Stimulated activated memory B cell treated with anti-CD40 and anti-IgM and Interleukin-4, amounts not matched to agents 10 μg/mL and 1 μg/mL and 100 μg/mL, for 72 hours (primary cell): Measurements from ENCODE around the gene TYMS.
A peak's percentile ranks its signal among the peaks of the same experiment; 100 is the strongest.
"Not testable (repeated sequence)": the region's sequence is repeated elsewhere in the genome, so short reads cannot be mapped to it uniquely, and the experiment has no call there.

Experiments used
- ATAC-seq: fragments of 150-1000 bp; cut with Tn5 transposase; 2 replicates; pipeline ENCODE4 v1.10.0; 2021
- H3K27ac Mint-ChIP-seq: one replicate; pipeline ENCODE4 v1.8.0; 2022; ENCODE audit warnings: mild to moderate bottlenecking, mixed read lengths
- H3K27me3 Mint-ChIP-seq: one replicate; pipeline ENCODE4 v1.8.0; 2022; ENCODE audit warnings: mixed read lengths
- H3K36me3 Mint-ChIP-seq: one replicate; pipeline ENCODE4 v1.8.0; 2022; ENCODE audit warnings: mixed read lengths
- H3K4me1 Mint-ChIP-seq: one replicate; pipeline ENCODE4 v1.8.0; 2022; ENCODE audit warnings: mixed read lengths
- H3K4me3 Mint-ChIP-seq: one replicate; pipeline ENCODE4 v1.8.0; 2022; ENCODE audit warnings: mild to moderate bottlenecking, moderate library complexity, mixed read lengths
- H3K9me3 Mint-ChIP-seq: one replicate; pipeline ENCODE4 v1.8.0; 2022; ENCODE audit warnings: mixed read lengths

TYMS gene

DNA sequence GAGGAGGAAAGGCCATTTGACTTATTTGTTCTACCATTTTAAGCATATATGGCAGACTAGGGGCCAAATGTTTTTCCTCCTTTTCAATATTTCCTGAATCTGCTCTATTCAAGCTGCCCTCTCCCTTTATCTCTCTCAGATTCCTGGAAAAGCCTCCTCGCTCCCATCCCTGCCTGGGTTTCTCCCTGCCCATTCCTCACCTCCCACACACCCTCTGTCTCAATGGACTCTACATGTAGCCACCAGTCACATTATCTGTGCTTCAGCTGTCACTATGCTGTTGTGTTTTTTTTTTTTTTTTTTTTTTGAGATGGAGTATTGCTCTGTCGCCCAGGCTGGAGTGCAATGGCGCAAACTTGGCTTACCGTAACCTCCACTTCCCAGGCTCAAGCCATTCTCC, 22.9 kb downstream of the TYMS start:
- Mint-ChIP-seq H3K27me3 (no peaks in the 10 kb centered on the region), H3K27ac (no peak overlapping the region), H3K36me3 (peaks cover 33% of the 10 kb centered on the region), H3K9me3 (no peaks in the 10 kb centered on the region), H3K4me3 (no peak overlapping the region), H3K4me1 (no peaks in the 10 kb centered on the region)
- ATAC-seq, result no peak

DNA sequence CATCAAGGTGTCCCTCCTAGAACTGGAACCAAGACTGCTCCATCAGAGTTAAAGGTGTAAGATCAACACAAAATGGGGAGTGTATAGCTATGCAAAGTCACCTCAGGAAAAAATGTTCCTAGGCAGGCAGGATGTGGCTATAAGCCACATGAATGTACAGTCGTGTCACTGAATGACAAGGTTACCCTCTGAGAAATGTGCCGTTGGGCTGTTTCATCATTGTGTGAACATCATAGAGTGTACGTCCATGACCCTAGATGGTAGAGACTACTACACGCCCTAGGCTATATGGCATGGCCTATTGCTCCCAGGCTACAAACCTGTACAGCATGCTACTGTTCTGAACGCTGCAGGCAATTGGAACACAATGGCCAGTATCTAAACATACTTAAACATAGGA, 24.5 kb downstream of the TYMS start:
- Mint-ChIP-seq H3K36me3 (peaks cover 19% of the 10 kb centered on the region), H3K4me3 (no peak overlapping the region), H3K27ac (no peak overlapping the region), H3K4me1 (no peaks in the 10 kb centered on the region), H3K9me3 (no peaks in the 10 kb centered on the region), H3K27me3 (no peaks in the 10 kb centered on the region)
- ATAC-seq, result no peak

DNA sequence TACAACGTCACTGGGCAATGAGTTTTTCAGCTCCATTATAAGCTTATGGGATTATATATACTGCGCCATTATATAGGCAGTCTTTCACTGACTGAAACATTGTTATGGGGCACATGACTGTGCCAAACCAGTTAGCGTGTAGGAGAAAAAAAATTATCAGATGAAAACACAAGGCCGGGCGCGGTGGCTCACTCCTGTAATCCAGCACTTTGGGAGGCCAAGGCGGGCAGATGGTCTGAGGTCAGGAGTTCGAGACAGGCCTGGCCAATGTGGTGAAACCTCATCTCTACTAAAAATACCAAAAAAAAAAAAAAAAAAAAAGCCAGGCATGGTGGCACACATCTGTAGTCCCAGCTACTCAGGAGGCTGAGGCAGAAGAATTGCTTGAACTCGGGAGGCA, 25.0 kb downstream of the TYMS start:
- ATAC-seq, H3K27ac Mint-ChIP-seq, H3K9me3 Mint-ChIP-seq, H3K4me1 Mint-ChIP-seq, H3K4me3 Mint-ChIP-seq, H3K27me3 Mint-ChIP-seq: not testable (repeated sequence)
- H3K36me3 Mint-ChIP-seq, result peaks cover 19% of the 10 kb centered on the region

DNA sequence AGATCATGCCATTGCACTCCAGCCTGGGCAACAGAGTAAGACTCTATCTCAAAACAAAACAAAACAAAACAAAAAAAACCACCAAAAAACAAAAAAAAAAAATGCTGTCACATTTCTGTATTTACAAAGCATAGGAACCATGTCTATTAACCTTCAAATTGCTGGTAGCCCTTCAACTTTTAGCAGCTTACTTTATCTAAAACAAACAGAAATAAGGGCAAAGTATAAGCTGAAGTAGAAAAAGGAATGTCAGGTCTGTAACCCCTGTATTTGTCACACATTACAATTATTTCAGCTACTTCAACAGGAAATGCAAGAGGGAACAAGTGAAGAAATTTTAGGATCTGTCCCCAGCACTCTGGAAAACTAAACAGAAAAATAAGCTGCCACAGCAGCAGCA, 25.4 kb downstream of the TYMS start:
- Mint-ChIP-seq H3K36me3 (peaks cover 19% of the 10 kb centered on the region), H3K9me3 (no peaks in the 10 kb centered on the region), H3K27me3 (no peaks in the 10 kb centered on the region), H3K4me3 (no peak overlapping the region), H3K27ac (no peak overlapping the region), H3K4me1 (no peaks in the 10 kb centered on the region)
- ATAC-seq, result no peak

DNA sequence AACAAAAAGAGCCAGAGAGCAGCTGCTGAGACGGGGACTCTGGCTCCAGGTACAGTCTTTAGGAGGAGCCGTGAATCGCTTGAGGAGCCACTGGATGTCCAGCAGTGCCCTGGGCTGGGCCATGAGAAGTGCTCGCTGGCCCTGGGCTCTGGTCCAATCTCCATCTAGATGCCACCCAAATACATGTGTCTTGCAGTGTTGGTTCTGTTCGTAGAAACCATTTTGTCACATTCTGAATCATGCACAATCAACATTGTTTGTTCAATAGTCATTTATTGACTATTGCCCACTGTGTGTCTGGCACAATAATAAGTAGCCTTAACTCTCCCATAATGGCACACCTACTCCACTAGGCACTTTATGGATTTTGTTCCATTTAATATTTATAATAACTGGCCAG, 26.1 kb downstream of the TYMS start:
- H3K9me3 Mint-ChIP-seq, result no peaks in the 10 kb centered on the region
- H3K4me1 Mint-ChIP-seq, result no peaks in the 10 kb centered on the region
- ATAC-seq, result no peak
- H3K4me3 Mint-ChIP-seq, result no peak overlapping the region
- H3K27ac Mint-ChIP-seq, result no peak overlapping the region
- H3K27me3 Mint-ChIP-seq, result no peaks in the 10 kb centered on the region
- H3K36me3 Mint-ChIP-seq, result peaks cover 19% of the 10 kb centered on the region

DNA sequence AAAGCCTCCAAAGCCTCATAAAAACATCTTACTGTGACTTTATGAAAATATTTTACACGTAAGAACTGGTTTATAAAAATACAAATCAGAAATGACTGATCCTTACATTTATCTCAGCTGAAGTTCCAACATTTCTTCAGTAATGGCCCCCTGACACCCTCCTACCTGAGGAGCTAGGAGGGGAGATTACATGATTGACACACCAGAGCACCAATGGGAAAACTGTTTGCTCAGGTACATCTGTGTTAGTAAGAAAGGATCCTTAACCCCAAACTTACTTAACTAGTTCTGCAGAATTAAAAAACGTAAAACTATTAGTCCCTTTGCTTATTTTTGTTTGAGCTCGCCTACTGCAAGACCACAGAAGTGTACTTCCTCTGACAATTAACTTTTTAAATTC, 28.0 kb downstream of the TYMS start:
- ATAC-seq, result no peak
- peaks cover 14% of the 10 kb centered on the region for H3K36me3 Mint-ChIP-seq
- no peaks in the 10 kb centered on the region for H3K27me3 Mint-ChIP-seq
- H3K4me1 Mint-ChIP-seq, result no peaks in the 10 kb centered on the region
- H3K9me3 Mint-ChIP-seq, result no peaks in the 10 kb centered on the region
- no peak overlapping the region for H3K4me3 Mint-ChIP-seq
- no peak overlapping the region for H3K27ac Mint-ChIP-seq

DNA sequence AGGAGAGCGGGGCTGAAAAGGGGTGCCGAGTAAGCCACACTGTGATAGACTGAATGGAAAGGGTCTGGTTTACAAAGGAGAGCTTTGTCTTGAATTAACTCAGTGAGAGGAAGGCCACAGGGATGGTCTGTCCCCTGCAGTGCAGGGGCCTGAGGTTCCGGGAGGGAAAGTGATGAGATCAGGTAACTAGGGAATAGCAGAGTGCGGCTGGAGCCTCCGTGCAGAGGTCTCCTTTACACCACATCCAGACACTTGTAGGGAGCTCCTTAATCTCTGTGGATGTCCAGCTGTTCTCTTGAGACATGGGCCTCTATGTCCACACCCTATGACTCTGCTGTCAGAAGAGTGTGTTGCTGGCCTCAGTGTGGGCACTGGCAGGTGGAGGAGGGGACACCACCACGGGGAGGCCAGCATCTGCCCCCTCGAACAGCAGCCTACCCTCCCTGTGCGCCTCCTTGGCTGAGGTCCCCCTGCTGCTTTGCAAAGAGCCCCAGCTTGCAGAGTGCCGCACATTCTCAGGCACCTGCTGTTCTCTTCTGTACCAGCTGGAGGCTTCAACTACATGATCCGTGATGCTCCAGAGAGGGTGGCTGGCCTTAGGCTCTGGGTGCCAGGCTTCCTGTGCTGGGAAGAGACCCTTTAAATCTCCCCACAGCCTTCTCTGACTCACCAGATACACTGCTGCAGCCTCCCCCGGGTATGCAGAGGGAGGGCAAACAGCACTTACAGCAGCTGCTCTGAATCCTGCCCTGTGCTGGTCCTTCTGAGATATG, 29.1 kb downstream of the TYMS start:
- no peaks in the 10 kb centered on the region for H3K27me3 Mint-ChIP-seq
- peaks cover 7% of the 10 kb centered on the region for H3K36me3 Mint-ChIP-seq

DNA sequence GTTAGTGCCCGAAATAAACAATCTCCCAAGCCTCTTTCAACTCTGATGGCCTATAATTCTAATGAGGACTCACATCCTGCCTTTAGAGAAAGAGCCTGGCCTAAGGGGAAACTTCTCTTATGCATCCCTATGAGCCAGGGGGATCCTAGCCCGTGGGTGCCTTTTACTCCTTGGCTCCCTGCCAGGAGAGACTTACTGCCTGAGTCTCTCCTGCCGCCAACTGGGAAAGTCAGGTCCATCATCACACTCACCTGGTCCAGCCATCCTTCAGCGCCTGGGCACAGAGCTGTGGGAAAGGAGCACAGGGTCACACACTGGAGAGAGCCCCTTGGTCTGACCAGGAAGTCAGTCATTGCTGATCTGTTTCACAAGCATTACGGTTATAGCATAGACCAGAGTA, 30.9 kb downstream of the TYMS start:
- Mint-ChIP-seq H3K4me3 (no peak overlapping the region), H3K9me3 (no peaks in the 10 kb centered on the region), H3K27me3 (no peaks in the 10 kb centered on the region), H3K27ac (no peak overlapping the region), H3K36me3 (no peaks in the 10 kb centered on the region), H3K4me1 (no peaks in the 10 kb centered on the region)
- peak; percentile 10 for ATAC-seq

More for the DNA sequence above, 29.1 kb downstream of the TYMS start:
- ATAC-seq, result no peak
- Mint-ChIP-seq H3K9me3 (no peaks in the 10 kb centered on the region), H3K4me3 (no peak overlapping the region), H3K27ac (no peak overlapping the region), H3K4me1 (no peaks in the 10 kb centered on the region)

DNA sequence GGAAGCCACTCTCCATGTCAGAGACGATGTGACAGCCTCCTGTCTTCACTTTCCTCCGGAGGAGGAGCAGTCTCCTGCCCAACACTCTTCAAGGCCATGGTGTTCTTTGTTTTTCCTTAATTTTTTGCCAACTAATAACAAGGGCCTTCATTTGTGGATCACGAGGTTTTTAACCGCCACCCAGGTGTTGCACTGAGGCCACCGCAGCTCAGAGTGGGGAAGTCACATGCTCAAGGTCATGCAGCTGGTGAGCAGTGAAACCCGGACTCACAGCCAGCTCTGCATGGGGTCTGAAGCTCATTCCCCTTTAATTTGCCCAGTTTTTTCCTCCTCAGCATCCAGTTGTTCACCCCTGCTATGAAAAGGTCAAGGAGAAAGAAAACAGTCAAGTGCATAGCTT, 35.4 kb downstream of the TYMS start:
- no peak overlapping the region for H3K4me3 Mint-ChIP-seq
- no peaks in the 10 kb centered on the region for H3K4me1 Mint-ChIP-seq
- no peak for ATAC-seq
- no peak overlapping the region for H3K27ac Mint-ChIP-seq
- no peaks in the 10 kb centered on the region for H3K27me3 Mint-ChIP-seq
- H3K9me3 Mint-ChIP-seq, result no peaks in the 10 kb centered on the region
- H3K36me3 Mint-ChIP-seq, result no peaks in the 10 kb centered on the region

DNA sequence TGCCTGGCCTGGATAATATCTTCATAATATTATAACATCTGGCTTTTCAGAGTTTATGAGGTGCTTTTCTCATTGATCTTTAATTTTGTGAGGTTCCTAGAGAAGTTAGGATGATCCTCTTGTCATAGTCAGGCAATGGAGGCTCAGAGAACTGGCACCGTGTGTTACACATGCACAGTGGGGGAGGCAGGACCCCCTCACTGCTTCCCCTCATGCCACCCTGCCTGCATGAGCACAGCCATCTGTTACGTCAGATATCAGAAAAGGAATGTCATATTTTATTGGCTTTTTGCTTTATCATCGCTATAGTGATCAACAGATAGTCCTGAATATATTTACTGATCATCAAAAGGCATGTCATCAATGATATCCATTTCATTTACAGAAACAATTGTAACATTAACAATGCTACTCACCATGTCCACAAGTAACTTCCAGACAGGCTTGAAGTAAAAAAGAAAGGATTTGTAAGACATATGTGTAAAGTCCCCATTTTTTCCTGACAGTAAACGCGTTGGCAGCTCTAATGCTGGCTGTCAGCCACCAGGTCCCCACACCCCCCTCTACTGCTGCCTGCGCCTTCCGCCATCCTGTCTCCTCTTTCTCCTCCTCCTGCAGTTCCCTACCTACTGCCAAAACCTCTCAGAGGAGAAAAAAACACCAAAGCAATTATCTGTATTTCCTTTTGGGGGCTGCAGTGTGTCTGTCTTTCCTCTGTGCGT, 36.2 kb downstream of the TYMS start:
- Mint-ChIP-seq H3K36me3 (no peaks in the 10 kb centered on the region), H3K4me1 (no peaks in the 10 kb centered on the region), H3K27ac (no peak overlapping the region), H3K27me3 (no peaks in the 10 kb centered on the region), H3K9me3 (no peaks in the 10 kb centered on the region), H3K4me3 (no peak overlapping the region)
- no peak for ATAC-seq

DNA sequence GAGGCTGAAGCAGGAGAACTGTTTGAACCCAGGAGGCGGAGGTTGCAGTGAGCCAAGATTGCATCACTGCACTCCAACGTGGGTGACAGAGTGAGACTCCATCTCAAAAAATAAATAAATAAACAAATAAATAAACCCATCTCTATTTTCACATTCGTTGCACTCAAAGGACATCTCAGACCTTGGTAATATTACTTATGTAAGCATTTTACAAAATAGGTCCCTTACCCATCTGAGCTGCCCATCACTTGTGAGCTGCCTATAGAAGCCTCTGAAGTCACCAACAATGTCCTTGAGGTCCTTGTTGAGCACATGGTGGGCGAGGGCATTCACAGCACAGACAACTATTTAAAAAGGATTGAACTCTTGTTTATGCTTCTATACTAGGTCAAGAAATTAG, 39.6 kb downstream of the TYMS start:
- Mint-ChIP-seq H3K36me3 (no peaks in the 10 kb centered on the region), H3K4me3 (no peak overlapping the region), H3K4me1 (no peaks in the 10 kb centered on the region), H3K27ac (no peak overlapping the region), H3K27me3 (no peaks in the 10 kb centered on the region), H3K9me3 (no peaks in the 10 kb centered on the region)
- no peak for ATAC-seq

DNA sequence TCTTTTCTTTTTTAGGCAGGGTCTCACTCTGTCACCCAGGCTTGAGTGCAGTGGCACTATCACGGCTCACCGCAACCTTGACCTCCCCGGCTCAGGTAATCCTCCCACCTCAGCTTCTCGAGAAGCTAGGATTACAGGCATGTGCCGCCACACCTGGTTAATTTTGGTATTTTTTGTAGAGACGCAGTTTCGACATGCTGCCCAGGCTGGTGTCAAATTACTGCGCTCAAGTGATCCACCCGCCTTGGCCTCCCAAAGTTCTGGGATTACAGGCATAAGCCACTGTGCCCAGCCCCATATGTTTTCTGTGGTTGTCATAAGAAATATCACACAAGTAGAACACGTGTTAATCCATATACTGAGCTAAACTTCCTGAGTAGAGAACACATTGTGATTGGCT, 40.3 kb downstream of the TYMS start:
- H3K9me3 Mint-ChIP-seq, result no peaks in the 10 kb centered on the region
- no peaks in the 10 kb centered on the region for H3K4me1 Mint-ChIP-seq
- no peaks in the 10 kb centered on the region for H3K27me3 Mint-ChIP-seq
- H3K27ac Mint-ChIP-seq, result no peak overlapping the region
- no peak for ATAC-seq
- no peaks in the 10 kb centered on the region for H3K36me3 Mint-ChIP-seq
- no peak overlapping the region for H3K4me3 Mint-ChIP-seq

DNA sequence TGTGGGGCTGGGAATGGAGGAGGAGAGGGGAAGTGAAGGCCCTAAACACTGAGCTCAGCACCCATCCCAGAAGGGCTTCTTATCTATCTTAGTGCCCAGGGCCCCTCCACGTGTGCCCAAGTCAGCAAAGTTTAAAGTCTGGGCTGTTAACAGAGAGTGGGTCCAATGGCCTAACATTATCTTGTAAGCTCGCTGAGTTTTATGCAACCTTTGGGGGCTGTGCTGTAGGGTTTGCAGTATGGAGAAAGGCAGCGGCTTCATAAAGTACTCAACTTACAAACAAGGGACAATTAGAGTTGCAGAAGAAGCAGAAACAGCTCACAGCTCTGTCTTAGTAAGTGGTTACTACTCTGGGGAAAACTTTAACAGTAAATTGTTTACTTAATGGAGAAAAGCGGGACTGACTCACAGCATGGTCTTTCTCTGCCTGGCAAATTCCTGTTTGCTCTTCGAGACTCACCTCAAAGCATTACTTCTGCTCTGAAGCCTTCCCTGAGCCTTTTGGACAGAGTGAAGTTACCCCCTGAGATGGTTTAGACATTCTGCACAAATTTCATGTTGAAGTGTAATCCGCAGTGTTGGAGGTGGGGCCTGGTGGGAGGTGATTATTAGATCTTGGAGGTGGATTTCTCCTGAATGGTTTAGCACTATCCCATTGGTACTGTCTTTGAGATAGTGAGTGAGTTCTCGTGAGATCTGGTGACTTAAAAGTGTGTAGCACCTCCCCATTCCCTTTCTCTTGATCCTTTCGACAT, 45.9 kb downstream of the TYMS start:
- ATAC-seq, result no peak
- H3K36me3 Mint-ChIP-seq, result peaks cover 17% of the 10 kb centered on the region

DNA sequence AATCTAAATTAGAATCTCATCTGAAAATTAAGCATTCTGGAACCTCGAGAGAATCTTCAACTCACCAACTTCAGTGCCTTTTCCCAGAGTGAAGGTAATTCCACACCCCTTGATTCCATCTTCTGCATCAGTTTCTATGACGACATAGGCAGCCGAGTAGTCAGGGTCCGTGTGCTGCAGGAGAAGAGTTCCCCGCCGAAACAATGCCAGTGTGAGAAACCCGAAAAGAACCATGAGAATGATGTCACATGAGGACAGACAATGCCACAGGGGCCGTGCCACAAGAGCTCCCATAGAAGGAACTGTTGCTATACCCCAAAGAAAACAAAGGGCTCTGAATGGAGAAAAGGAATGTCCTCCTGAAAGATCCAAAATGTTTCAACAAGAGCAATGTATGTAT, 49.0 kb downstream of the TYMS start:
- H3K9me3 Mint-ChIP-seq, result no peaks in the 10 kb centered on the region
- H3K27ac Mint-ChIP-seq, result no peak overlapping the region
- H3K36me3 Mint-ChIP-seq, result peaks cover 23% of the 10 kb centered on the region
- no peaks in the 10 kb centered on the region for H3K27me3 Mint-ChIP-seq
- no peak overlapping the region for H3K4me3 Mint-ChIP-seq
- ATAC-seq, result no peak
- peaks cover 5% of the 10 kb centered on the region for H3K4me1 Mint-ChIP-seq

More for the DNA sequence above, 45.9 kb downstream of the TYMS start:
- Mint-ChIP-seq H3K4me1 (no peaks in the 10 kb centered on the region), H3K27ac (no peak overlapping the region), H3K4me3 (no peak overlapping the region), H3K27me3 (no peaks in the 10 kb centered on the region), H3K9me3 (no peaks in the 10 kb centered on the region)

DNA sequence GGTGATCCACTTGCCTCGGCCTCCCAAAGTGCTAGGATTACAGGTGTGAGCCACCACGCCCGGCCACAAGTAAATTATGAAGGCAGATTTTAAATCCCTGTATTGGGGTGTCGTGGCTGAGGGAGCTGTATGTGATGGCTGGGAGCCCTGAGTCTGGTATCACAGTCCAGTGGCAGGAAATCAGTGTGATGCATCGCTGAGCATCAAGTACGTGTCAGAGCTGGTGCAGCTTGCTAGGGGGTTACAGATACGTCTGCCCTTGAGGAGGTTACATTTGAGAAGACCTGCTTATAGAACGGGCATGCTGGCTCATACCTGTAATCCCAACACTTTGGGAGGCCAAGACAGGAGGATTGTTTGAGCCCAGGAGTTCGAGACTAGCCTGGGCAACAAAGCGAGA, 50.6 kb downstream of the TYMS start:
- no peak for ATAC-seq
- Mint-ChIP-seq H3K4me1 (peaks cover 11% of the 10 kb centered on the region), H3K4me3 (no peak overlapping the region), H3K36me3 (peaks cover 23% of the 10 kb centered on the region), H3K27ac (no peak overlapping the region), H3K27me3 (no peaks in the 10 kb centered on the region), H3K9me3 (no peaks in the 10 kb centered on the region)

DNA sequence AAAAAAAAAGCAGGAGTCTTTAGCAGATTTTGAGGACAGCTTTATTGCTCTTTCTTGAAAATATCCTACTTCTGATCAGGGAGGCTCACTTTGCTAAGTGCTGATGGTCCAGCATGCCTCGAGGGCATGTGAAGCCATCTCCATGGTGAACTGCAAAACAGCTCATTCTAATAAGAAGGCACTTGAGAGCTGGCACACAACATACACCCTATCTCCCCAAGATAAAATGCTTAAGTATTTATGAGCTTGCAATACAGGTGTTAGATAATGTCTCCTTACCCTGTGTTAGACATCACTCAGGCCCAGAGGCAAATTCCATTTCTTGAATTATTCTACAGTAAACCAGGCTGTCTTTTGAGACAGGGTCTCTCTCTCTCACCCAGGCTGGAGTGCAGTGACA, 52.3 kb downstream of the TYMS start:
- H3K27ac Mint-ChIP-seq, result no peak overlapping the region
- peaks cover 19% of the 10 kb centered on the region for H3K36me3 Mint-ChIP-seq
- H3K27me3 Mint-ChIP-seq, result no peaks in the 10 kb centered on the region
- H3K4me3 Mint-ChIP-seq, result no peak overlapping the region
- H3K4me1 Mint-ChIP-seq, result peaks cover 11% of the 10 kb centered on the region
- ATAC-seq, result no peak
- no peaks in the 10 kb centered on the region for H3K9me3 Mint-ChIP-seq
